HFF-Myc (cell line): Measurements from ENCODE around the gene DGCR2.

ENCODE experiments used
- DNase-seq: peaks from one replicate; pipeline ENCODE4 v3.0.0-alpha.2; 2011; ENCODE audit warnings: low read depth; ENCODE audit errors: extremely low read depth
- H3K4me3 ChIP-seq: replicated peaks from 2 replicates; pipeline ENCODE4 v1.5.1; 2011; ENCODE audit warnings: low read depth, mild to moderate bottlenecking, control low read depth, low read length
- CTCF ChIP-seq: IDR thresholded peaks from 2 replicates; pipeline ENCODE4 v1.5.1; 2012; ENCODE audit warnings: mild to moderate bottlenecking, low read depth, low read length, control low read depth; ENCODE audit errors: missing control alignments

The DGCR2 gene

GRCh38 chr22:19120829-19121630, 1.2 kb downstream of the DGCR2 start:
- TF ChIP-seq CTCF = no peak
- H3K4me3 ChIP-seq = peak overlapping the region; percentile 82
- no peak for DNase-seq

GRCh38 chr22:19119949-19120348, 2.3 kb downstream of the DGCR2 start:
- H3K4me3 ChIP-seq = 0 out of 2 replicates have a peak overlapping the region, but pooled peaks have one; percentile 3
- no peak for DNase-seq
- no peak for TF ChIP-seq CTCF

DNA sequence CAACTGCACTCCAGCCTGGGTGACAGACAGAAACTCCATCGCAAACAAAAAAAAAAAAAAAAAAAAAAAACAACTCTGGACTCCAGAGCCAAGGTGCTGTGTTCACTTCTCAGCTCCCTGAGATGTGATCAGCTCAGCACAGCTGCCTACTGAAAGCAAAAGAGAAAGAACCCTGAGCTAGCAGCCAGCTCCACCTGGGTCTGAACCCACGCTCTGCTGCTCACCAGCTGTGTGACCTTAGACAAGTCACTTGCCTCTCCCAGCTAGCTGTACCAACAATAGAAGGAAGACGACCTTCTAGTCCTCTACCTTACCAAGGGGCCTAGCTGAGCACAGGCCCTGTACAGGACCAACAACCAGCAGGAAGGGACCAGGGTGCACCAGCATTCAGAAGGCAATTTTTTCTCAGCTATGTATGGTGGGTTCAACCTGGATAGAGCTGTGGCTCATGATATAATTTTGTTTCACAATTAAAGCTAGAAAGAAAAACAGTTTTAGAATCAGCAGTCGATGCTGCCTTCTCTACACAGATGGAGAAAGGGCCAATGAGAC, 3.8 kb downstream of the DGCR2 start:
- DNase-seq = no peak
- TF ChIP-seq CTCF = no peak
- no peak overlapping the region for H3K4me3 ChIP-seq

DNA sequence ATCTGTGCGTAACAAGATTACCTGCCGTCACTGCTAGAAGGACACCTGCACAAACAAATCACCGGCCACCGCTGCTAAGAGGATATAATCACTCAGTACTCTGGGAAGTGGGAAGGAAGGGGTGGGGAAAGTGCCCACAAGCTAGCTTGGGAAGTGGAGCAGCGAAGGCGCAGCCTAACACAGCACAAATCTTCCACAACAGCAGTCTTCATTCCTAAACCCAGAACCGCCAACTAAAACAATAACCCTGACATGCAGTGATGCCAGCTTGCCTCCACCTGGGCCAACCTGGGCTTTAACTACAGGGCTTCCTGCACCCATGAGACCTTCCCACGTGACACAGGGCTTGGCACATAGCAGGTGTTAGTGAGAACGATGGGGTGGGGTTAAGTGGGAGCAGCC, 5.1 kb downstream of the DGCR2 start:
- H3K4me3 ChIP-seq = no peak overlapping the region
- DNase-seq = no peak
- no peak for TF ChIP-seq CTCF

DNA sequence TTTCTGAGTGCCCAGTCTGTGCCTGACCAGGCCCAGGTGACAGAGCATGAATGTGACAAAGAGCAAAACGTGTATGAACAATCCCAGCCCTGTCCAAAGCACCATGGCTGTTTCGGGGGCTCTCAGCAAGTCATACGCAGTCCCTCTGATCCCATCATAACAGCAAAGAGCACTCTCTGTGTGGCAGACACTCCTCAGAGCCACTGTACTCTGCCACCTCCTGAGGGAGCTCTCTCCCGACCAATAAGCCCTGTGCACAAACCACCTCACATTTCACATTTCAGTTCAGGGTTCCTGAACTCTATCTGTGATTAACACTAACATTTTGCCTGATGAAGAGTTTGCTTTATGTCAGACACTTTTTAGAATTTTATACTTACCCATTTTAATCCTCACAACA, 6.6 kb downstream of the DGCR2 start:
- no peak for DNase-seq

GRCh38 chr22:19114984-19115552, 7.1 kb downstream of the DGCR2 start:
- no peak for DNase-seq
- TF ChIP-seq CTCF = no peak
- no peak overlapping the region for H3K4me3 ChIP-seq

More for the DNA sequence above, 6.6 kb downstream of the DGCR2 start:
- H3K4me3 ChIP-seq = no peak overlapping the region
- TF ChIP-seq CTCF = peak; percentile 25

DNA sequence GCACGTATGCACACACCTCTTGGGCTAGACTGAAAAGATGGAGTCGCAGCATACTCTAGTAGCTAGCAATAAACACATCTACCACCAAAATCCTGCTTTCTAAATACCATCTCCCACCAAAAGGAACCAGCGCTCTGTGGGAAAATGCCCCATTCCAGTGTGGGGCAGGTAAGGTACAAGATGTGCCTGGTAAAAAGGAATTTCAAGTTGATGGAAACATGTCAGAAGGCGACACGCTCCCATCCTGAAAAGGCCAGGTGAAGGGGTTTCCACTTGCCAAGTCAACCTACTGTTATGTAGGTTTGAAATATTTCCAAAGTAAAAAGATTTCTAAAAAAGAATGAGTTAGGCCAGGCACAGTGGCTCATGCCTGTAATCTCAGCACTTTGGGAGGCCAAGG, 8.8 kb downstream of the DGCR2 start:
- H3K4me3 ChIP-seq = no peak overlapping the region
- no peak for DNase-seq
- no peak for TF ChIP-seq CTCF
